ENCODE measurements around the gene GEMIN5.

The GEMIN5 gene

GRCh38 chr5:154970759-154971158, 32.7 kb upstream of the GEMIN5 start:
- peaks cover 35% of the 10 kb centered on the region for H3K36me3 ChIP-seq
- no peaks in the 10 kb centered on the region for H3K27me3 ChIP-seq
- no peak overlapping the region for H3K27ac ChIP-seq
- H4K20me1 ChIP-seq: peaks cover 8% of the 10 kb centered on the region
- no peaks in the 10 kb centered on the region for H3K4me1 ChIP-seq
- no peak overlapping the region for H3K9ac ChIP-seq
- H3K9me3 ChIP-seq: peaks cover 4% of the 10 kb centered on the region
- H3K4me3 ChIP-seq: no peak overlapping the region
- H3K4me2 ChIP-seq: no peak overlapping the region
- no peak for TF ChIP-seq Cebpa-rat (IDR thresholded peaks at IDR 0.05)

- Histone ChIP-seq H3K9ac (no peak overlapping the region), H3K27ac (no peak overlapping the region), H3K36me3 (peaks cover 49% of the 10 kb centered on the region), H3K9me3 (no peaks in the 10 kb centered on the region), H4K20me1 (peaks cover 14% of the 10 kb centered on the region), H3K4me3 (no peak overlapping the region), H3K4me1 (no peaks in the 10 kb centered on the region), H3K27me3 (no peaks in the 10 kb centered on the region), H3K4me2 (no peak overlapping the region)
- TF ChIP-seq Cebpa-rat (IDR thresholded peaks at IDR 0.05): no peak
These were observed 30.9 kb upstream of the GEMIN5 start for GRCh38 chr5:154968953-154969352.

- Histone ChIP-seq H3K36me3 (peaks cover 60% of the 10 kb centered on the region), H3K4me1 (no peaks in the 10 kb centered on the region), H3K4me3 (no peak overlapping the region), H4K20me1 (peaks cover 14% of the 10 kb centered on the region), H3K27ac (no peak overlapping the region), H3K27me3 (no peaks in the 10 kb centered on the region), H3K9me3 (no peaks in the 10 kb centered on the region), H3K4me2 (no peak overlapping the region), H3K9ac (no peak overlapping the region)
- TF ChIP-seq Cebpa-rat (IDR thresholded peaks at IDR 0.05): no peak
These were observed 29.5 kb upstream of the GEMIN5 start for GRCh38 chr5:154967421-154968024.

- no peaks in the 10 kb centered on the region for H3K4me1 ChIP-seq
- H3K4me3 ChIP-seq: no peak overlapping the region
- peaks cover 14% of the 10 kb centered on the region for H4K20me1 ChIP-seq
- no peaks in the 10 kb centered on the region for H3K27me3 ChIP-seq
- no peaks in the 10 kb centered on the region for H3K9me3 ChIP-seq
- H3K4me2 ChIP-seq: no peak overlapping the region
- TF ChIP-seq Cebpa-rat (IDR thresholded peaks at IDR 0.05): no peak
- no peak overlapping the region for H3K9ac ChIP-seq
- no peak overlapping the region for H3K27ac ChIP-seq
- peaks cover 66% of the 10 kb centered on the region for H3K36me3 ChIP-seq
These were observed 28.9 kb upstream of the GEMIN5 start for GRCh38 chr5:154966874-154967273.

- no peak for TF ChIP-seq Cebpa-rat (IDR thresholded peaks at IDR 0.05)
- H3K27me3 ChIP-seq: no peaks in the 10 kb centered on the region
- H3K9ac ChIP-seq: no peak overlapping the region
- H3K4me1 ChIP-seq: no peaks in the 10 kb centered on the region
- H3K27ac ChIP-seq: no peak overlapping the region
- peaks cover 73% of the 10 kb centered on the region for H3K36me3 ChIP-seq
- H3K4me2 ChIP-seq: no peak overlapping the region
- peaks cover 14% of the 10 kb centered on the region for H4K20me1 ChIP-seq
- no peaks in the 10 kb centered on the region for H3K9me3 ChIP-seq
- H3K4me3 ChIP-seq: no peak overlapping the region
These were observed 28.2 kb upstream of the GEMIN5 start for GRCh38 chr5:154966081-154966841.

- Histone ChIP-seq H3K4me3 (no peak overlapping the region), H3K4me1 (no peaks in the 10 kb centered on the region), H3K4me2 (no peak overlapping the region), H3K36me3 (peaks cover 92% of the 10 kb centered on the region), H3K9me3 (no peaks in the 10 kb centered on the region), H3K9ac (no peak overlapping the region), H3K27me3 (no peaks in the 10 kb centered on the region), H3K27ac (no peak overlapping the region), H4K20me1 (peaks cover 21% of the 10 kb centered on the region)
- no peak for TF ChIP-seq Cebpa-rat (IDR thresholded peaks at IDR 0.05)
These were observed 24.5 kb upstream of the GEMIN5 start for GRCh38 chr5:154962494-154962893.

- Histone ChIP-seq H3K4me3 (no peak overlapping the region), H3K4me2 (no peak overlapping the region), H4K20me1 (peaks cover 28% of the 10 kb centered on the region; the same call in 1 of the 2 replicates), H3K9me3 (no peaks in the 10 kb centered on the region), H3K9ac (no peak overlapping the region), H3K4me1 (no peaks in the 10 kb centered on the region), H3K27me3 (no peaks in the 10 kb centered on the region), H3K27ac (no peak overlapping the region), H3K36me3 (peaks cover 68% of the 10 kb centered on the region)
- no peak for TF ChIP-seq Cebpa-rat (IDR thresholded peaks at IDR 0.05)
These were observed 18.7 kb upstream of the GEMIN5 start for GRCh38 chr5:154956712-154957111.

GRCh38 chr5:154949781-154950180, 11.8 kb upstream of the GEMIN5 start:
- no peaks in the 10 kb centered on the region for H3K27me3 ChIP-seq
- no peak overlapping the region for H3K9ac ChIP-seq
- no peak overlapping the region for H3K4me3 ChIP-seq
- TF ChIP-seq Cebpa-rat (IDR thresholded peaks at IDR 0.05): no peak
- H3K9me3 ChIP-seq: no peaks in the 10 kb centered on the region
- H3K4me2 ChIP-seq: no peak overlapping the region
- peaks cover 69% of the 10 kb centered on the region for H4K20me1 ChIP-seq
- H3K4me1 ChIP-seq: peaks cover 4% of the 10 kb centered on the region; the same call in 1 of the 2 replicates
- peaks cover 65% of the 10 kb centered on the region for H3K36me3 ChIP-seq
- H3K27ac ChIP-seq: no peak overlapping the region

- H3K9me3 ChIP-seq: no peaks in the 10 kb centered on the region
- peaks cover 63% of the 10 kb centered on the region for H4K20me1 ChIP-seq
- no peak overlapping the region for H3K27ac ChIP-seq
- no peak overlapping the region for H3K9ac ChIP-seq
- no peak for TF ChIP-seq Cebpa-rat (IDR thresholded peaks at IDR 0.05)
- no peaks in the 10 kb centered on the region for H3K27me3 ChIP-seq
- H3K36me3 ChIP-seq: peaks cover 62% of the 10 kb centered on the region
- H3K4me1 ChIP-seq: peaks cover 4% of the 10 kb centered on the region; the same call in 1 of the 2 replicates
- no peak overlapping the region for H3K4me3 ChIP-seq
- no peak overlapping the region for H3K4me2 ChIP-seq
These were observed 10.3 kb upstream of the GEMIN5 start for GRCh38 chr5:154948313-154948712.

- Histone ChIP-seq H3K27ac (no peak overlapping the region), H3K4me1 (peaks cover 8% of the 10 kb centered on the region), H3K4me2 (no peak overlapping the region), H3K27me3 (no peaks in the 10 kb centered on the region), H3K36me3 (peaks cover 62% of the 10 kb centered on the region), H3K4me3 (no peak overlapping the region), H3K9me3 (no peaks in the 10 kb centered on the region), H4K20me1 (peaks cover 69% of the 10 kb centered on the region), H3K9ac (no peak overlapping the region)
- TF ChIP-seq Cebpa-rat (IDR thresholded peaks at IDR 0.05): no peak
These were observed 9.8 kb upstream of the GEMIN5 start for GRCh38 chr5:154947778-154948177.
